ENCODE measurements around the gene IL9R.
"Not testable (repeated sequence)": the region's sequence is repeated elsewhere in the genome, so short reads cannot be mapped to it uniquely, and the experiment has no call there.

IL9R gene, protein sequence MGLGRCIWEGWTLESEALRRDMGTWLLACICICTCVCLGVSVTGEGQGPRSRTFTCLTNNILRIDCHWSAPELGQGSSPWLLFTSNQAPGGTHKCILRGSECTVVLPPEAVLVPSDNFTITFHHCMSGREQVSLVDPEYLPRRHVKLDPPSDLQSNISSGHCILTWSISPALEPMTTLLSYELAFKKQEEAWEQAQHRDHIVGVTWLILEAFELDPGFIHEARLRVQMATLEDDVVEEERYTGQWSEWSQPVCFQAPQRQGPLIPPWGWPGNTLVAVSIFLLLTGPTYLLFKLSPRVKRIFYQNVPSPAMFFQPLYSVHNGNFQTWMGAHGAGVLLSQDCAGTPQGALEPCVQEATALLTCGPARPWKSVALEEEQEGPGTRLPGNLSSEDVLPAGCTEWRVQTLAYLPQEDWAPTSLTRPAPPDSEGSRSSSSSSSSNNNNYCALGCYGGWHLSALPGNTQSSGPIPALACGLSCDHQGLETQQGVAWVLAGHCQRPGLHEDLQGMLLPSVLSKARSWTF

GRCh38 chrX:155997436-155997835 lies at the start of gene IL9R:
Gene IL9R (plus strand): TSS chrX:155997696. CDS start chrX:155997760, 64 bp downstream.
- in situ Hi-C loops (cut with HindIII; ENCODE audit: low sequenced_read_pairs) = no loop called here

DNA sequence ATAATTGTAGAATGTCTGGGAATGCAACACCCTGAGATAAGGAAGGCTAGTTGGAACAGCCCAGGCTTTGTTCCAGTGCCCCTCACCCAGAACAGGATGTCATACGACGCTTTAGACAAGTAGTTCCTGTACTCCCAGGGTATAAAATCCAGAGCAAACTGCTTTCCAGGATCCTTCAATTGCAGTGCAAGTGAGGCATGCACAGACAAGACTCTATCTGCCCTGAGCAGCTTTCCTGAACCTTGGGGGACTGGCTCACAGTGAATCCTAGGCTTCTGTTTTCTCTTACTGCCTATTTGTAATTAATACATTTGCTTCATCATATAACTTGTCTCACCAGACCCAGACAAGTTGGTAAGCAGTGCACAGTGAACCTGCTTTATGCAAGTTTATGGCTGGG lies 48.4 kb upstream of the IL9R start:
- in situ Hi-C loops (cut with HindIII; ENCODE audit: low sequenced_read_pairs) = no loop called here

- in situ Hi-C loops (cut with HindIII; ENCODE audit: low sequenced_read_pairs) = no loop called here
Observed at GRCh38 chrX:155951237-155951789, 46.2 kb upstream of the IL9R start.

DNA sequence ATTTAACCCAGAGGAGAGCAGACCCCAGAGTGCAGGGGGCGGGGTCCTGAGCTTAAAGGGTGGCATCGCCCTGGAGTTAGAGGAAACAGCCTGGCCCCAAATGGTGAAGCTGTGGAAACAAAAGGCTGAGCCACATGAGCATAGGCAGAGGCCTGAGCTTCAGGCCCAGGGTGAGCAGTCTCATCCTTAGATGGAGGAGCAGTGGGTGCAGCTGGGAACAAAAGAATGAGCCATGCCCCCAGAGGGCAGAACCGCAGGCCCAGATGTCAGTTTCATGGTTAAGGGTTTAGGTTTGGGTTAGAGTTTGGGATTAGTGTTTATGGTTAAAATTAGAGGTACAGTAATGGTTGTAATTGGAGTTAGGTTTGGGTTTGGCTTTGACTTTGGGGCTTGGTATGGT lies 44.4 kb upstream of the IL9R start:
- in situ Hi-C loops (cut with HindIII; ENCODE audit: low sequenced_read_pairs) = no loop called here

GRCh38 chrX:155954793-155955192 lies 42.7 kb upstream of the IL9R start:
- in situ Hi-C loops (cut with HindIII; ENCODE audit: low sequenced_read_pairs) = no loop called here

DNA sequence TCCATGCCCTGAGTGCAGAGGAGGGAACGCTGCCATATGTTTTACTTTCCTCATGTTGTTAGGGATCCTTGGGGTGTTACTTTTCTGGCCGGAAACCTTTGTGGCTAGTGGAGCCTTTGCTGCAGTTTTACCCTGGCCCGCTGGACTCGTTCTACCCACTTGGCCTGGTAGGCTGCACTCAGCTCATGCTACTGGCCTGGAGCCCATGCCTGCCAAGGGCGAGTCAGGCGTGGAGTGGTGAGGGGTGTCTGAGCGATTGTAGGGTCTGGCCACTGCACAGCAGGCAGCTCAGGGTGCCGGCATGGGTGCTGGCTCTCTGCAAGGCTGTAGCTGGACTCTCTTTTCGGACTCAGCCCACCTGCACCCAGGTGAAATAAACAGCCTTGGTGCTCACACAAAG lies 41.4 kb upstream of the IL9R start:
- in situ Hi-C loops (cut with HindIII; ENCODE audit: low sequenced_read_pairs) = no loop called here

- in situ Hi-C loops (cut with HindIII; ENCODE audit: low sequenced_read_pairs) = no loop called here
Observed at GRCh38 chrX:155956649-155957048, 40.8 kb upstream of the IL9R start.

- in situ Hi-C loops (cut with HindIII; ENCODE audit: low sequenced_read_pairs) = no loop called here
Observed at GRCh38 chrX:155957843-155958242, 39.7 kb upstream of the IL9R start.

- in situ Hi-C loops (cut with HindIII; ENCODE audit: low sequenced_read_pairs) = no loop called here
Observed at GRCh38 chrX:155959018-155959587, 38.4 kb upstream of the IL9R start.

DNA sequence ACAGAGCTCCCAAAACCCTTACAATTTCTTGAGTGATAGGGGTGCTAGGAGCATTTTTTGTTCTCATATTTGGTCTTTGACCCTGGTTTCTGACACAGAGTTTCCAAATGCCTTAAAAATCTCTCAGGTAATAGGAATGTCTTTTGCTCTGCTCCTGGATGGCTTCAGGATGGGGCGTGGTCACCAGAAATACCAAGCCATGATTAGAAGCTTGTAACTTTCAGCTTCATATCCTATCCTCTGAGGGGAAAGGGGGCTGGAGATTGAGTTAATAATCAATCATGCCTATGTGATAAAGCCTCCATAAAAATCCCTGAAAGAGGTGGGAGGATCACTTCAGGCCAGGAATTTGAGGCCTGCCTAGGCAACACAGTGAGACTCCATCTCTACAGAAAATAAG lies 34.6 kb upstream of the IL9R start:
- in situ Hi-C loops (cut with HindIII; ENCODE audit: low sequenced_read_pairs) = no loop called here

DNA sequence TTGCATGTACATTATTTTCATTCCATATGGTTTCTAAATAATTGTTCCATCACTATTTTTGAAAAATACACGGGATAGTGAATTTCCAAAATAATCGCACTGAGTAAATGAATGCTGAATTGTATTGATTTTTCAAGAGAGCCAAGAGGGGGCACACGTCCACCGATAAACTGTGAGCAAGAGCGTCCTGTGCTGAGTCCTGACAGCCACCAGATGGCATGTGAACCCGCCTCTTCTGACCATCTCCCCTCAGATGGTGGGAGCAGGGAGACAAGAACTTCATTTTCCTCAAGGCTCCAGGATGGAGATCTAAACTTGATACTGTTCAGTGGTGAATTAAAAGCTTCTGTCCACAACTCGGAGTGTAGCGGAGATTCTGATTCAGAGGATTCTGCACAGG lies 30.6 kb upstream of the IL9R start:
- in situ Hi-C loops (cut with HindIII; ENCODE audit: low sequenced_read_pairs) = no loop called here

DNA sequence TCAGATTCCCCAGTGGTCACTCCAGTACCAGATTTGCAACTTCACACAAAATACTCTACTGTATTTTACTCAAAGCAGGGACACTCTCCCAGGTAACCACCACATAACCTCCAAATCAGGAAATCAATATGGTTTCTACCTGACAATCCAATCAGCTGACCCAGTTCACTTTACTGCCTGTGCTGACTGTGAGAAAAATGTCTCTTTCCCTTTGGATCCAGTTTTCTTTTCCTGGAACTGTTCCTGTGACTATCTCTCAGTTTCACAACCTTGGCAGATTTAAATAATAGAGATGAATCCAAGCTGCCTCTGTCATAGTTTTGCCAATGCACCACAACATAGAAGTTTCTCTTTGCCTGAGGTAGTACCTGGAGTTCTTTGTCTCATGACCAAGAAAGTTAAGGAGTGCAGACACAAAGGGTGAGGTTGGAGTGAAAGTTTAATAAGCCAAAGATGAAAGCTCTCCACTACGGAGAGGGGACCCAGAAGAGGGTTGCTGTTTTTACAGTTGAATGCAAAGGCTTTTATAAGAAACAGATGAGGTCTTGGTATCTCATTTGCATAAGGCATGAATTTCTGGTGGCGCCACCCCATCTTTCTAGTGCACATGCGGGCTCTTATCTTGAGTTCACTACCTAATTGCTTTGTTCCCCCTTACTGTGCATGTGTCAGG lies 29.7 kb upstream of the IL9R start:
- in situ Hi-C loops (cut with HindIII; ENCODE audit: low sequenced_read_pairs) = no loop called here

- in situ Hi-C loops (cut with HindIII; ENCODE audit: low sequenced_read_pairs) = no loop called here
Observed at GRCh38 chrX:155968326-155968661, 29.2 kb upstream of the IL9R start.

GRCh38 chrX:155968791-155969190 lies 28.7 kb upstream of the IL9R start:
- in situ Hi-C loops (cut with HindIII; ENCODE audit: low sequenced_read_pairs) = no loop called here

GRCh38 chrX:155971658-155972057 lies 25.8 kb upstream of the IL9R start:
- in situ Hi-C loops (cut with HindIII; ENCODE audit: low sequenced_read_pairs) = not testable (repeated sequence)

- in situ Hi-C loops (cut with HindIII; ENCODE audit: low sequenced_read_pairs) = not testable (repeated sequence)
Observed at GRCh38 chrX:155972241-155972640, 25.3 kb upstream of the IL9R start.

GRCh38 chrX:155983326-155983725 lies 14.2 kb upstream of the IL9R start:
- in situ Hi-C loops (cut with HindIII; ENCODE audit: low sequenced_read_pairs) = no loop called here

DNA sequence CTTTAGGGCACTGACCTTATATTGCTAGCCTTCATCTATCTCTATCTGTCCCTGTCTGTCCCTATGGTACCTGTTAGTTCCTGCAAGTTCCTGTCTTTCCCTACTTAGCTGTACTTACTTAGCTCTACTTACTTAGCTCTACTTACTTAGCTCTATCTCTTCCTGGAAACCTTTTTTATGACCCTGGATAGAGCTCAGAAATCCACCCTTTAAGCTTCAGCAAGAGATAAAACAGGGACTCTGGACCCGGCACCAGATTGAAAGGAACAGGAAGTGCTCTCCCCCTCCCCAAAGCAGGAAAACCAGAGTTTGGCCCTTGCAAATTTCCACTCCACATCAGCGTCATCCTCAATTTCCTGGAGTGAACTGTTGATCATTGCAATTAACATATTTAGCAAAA lies 12.3 kb upstream of the IL9R start:
- in situ Hi-C loops (cut with HindIII; ENCODE audit: low sequenced_read_pairs) = no loop called here

DNA sequence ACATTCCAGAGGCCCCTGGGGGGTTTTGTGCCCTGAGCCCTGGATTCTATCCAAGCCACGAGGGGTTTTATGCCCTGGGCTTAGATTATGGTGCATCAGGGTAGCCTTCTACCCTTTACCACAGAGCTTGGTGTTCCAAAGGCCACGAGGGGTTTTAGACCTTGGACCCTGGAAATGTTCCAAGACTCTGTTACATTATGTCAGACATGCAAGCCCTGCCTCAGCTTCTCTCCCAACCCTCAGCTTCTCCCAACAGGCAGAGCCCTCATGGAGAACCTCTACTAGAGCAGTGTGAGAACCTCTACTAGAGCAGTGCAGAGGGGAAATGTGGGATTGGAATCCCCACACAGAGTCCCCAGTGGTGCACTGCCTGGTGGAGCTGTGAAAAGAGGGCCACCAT lies 10.5 kb upstream of the IL9R start:
- in situ Hi-C loops (cut with HindIII; ENCODE audit: low sequenced_read_pairs) = not testable (repeated sequence)

DNA sequence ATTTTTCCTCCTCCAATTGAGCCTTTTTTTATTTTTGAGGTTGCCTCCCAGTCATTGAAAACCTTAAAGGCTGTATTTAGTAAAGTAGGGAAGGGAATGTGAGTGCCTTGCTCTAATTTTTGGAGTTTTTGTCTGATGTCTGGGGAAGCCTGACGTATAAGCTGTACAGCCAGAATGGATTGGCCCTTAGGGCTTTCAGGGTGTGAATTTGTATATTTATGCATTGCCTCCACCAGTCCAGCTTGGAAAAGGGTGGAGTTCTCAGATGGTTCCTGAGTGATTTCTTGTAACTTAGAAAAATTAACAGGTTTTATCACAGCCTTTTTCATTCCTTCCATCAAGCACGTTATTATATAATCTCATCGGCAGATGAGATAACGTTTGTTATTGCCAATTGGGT lies 8.6 kb upstream of the IL9R start:
- in situ Hi-C loops (cut with HindIII; ENCODE audit: low sequenced_read_pairs) = no loop called here

GRCh38 chrX:155993421-155993820 lies 4.1 kb upstream of the IL9R start:
- in situ Hi-C loops (cut with HindIII; ENCODE audit: low sequenced_read_pairs) = no loop called here
